Lower leg skin (tissue), 3 donors: ENCODE results near the gene TGOLN2.

ENCODE experiments used
- POLR2A ChIP-seq, 2 donors: fragments of 450-650 bp; IDR thresholded peaks; one replicate each; pipeline ENCODE4 v1.6.1; 2016 to 2017; ENCODE audit warnings: antibody characterized with exemption in 2 of 2, mild to moderate bottlenecking in 1 of 2, moderate library complexity in 1 of 2
- TF ChIP-seq, protein P1 (sequence below), 3 donors: fragments of 450-650 bp; IDR thresholded peaks; one replicate each; pipeline ENCODE4 v1.5.1; 2016; ENCODE audit warnings: antibody characterized with exemption in 3 of 3, mild to moderate bottlenecking in 3 of 3, moderate library complexity in 2 of 3

DNA sequence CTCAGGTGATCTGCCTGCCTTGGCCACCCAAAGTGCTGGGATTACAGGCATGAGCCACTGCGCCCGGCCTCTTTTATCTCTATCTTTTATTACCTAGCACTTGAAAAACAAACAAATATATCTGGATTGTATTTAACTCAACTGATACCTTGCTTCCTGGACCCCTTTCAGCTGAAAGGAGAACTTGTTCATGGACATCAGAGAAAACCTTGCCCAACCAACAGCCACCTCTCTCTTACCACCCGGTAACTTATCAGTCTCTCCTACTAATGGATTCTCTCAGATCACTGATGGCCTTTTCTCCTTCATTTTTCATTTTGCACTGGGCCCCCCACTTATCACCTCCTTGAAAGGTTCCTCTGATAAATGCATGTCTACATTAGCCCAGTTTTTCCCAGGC is 19.8 kb upstream of the TGOLN2 start:
- TF ChIP-seq, protein P1, sequence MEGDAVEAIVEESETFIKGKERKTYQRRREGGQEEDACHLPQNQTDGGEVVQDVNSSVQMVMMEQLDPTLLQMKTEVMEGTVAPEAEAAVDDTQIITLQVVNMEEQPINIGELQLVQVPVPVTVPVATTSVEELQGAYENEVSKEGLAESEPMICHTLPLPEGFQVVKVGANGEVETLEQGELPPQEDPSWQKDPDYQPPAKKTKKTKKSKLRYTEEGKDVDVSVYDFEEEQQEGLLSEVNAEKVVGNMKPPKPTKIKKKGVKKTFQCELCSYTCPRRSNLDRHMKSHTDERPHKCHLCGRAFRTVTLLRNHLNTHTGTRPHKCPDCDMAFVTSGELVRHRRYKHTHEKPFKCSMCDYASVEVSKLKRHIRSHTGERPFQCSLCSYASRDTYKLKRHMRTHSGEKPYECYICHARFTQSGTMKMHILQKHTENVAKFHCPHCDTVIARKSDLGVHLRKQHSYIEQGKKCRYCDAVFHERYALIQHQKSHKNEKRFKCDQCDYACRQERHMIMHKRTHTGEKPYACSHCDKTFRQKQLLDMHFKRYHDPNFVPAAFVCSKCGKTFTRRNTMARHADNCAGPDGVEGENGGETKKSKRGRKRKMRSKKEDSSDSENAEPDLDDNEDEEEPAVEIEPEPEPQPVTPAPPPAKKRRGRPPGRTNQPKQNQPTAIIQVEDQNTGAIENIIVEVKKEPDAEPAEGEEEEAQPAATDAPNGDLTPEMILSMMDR (IDR thresholded peaks at IDR 0.05) = no peak
- no peak for TF ChIP-seq POLR2A (IDR thresholded peaks at IDR 0.05)
